Hepatocyte (in vitro differentiated cells): ENCODE results near the gene TBX5.

Experiments used
- EZH2 ChIP-seq: fragments of 200-600 bp; sonication (generic); IDR thresholded peaks from 2 replicates; pipeline ENCODE4 v1.6.1; 2016; ENCODE audit warnings: antibody characterized with exemption, mild to moderate bottlenecking, borderline replicate concordance
- TF ChIP-seq, protein P1 (sequence below): fragments of 200-600 bp; sonication (generic); IDR thresholded peaks from 2 replicates; pipeline ENCODE4 v1.5.1; 2016; ENCODE audit warnings: antibody characterized with exemption, mild to moderate bottlenecking; ENCODE audit not compliant: poor library complexity

DNA sequence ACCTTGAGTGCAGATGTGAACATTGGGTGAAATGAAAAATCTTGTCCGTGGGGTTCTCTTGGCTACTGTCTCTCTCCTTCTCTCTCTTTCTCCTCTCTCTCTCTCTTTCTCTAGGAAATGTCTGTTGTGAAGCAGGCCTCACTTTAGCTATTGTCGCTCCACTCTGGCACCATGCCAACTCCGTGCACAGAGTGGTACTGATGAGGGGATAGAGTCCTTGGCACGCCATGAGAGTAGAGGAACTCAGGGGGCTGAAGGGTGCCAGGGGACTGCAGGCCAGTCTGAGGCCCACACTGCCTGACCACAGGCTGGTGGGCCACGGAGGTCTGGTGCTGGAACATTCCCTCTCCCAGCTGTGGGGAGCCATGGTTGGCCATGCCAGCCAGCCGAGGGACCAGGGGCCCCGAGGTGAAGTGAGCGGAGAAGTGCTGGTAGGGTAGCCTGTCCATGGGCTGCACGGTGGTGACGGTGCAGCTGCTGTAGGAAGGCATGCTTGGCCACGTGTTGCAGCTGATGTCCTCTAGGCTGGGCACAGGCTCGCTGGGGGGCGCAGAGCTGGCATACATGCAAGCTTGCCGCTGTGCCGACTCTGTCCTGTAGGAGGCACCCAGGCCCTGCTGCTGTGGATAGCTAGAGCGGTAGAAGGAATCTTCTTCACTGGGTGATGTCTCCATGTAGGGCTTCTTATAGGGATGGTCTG lies 50.4 kb downstream of the TBX5 start:
- TF ChIP-seq, protein P1, sequence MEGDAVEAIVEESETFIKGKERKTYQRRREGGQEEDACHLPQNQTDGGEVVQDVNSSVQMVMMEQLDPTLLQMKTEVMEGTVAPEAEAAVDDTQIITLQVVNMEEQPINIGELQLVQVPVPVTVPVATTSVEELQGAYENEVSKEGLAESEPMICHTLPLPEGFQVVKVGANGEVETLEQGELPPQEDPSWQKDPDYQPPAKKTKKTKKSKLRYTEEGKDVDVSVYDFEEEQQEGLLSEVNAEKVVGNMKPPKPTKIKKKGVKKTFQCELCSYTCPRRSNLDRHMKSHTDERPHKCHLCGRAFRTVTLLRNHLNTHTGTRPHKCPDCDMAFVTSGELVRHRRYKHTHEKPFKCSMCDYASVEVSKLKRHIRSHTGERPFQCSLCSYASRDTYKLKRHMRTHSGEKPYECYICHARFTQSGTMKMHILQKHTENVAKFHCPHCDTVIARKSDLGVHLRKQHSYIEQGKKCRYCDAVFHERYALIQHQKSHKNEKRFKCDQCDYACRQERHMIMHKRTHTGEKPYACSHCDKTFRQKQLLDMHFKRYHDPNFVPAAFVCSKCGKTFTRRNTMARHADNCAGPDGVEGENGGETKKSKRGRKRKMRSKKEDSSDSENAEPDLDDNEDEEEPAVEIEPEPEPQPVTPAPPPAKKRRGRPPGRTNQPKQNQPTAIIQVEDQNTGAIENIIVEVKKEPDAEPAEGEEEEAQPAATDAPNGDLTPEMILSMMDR = peak; percentile 8
- no peak for TF ChIP-seq EZH2
